PC-9 (cell line): ENCODE data around the gene TMEM45B. TPM values are rescaled to one million over a fixed set of nuclear protein-coding genes. Genes with fewer than 3 reads are reported as not detected.
"Not testable (repeated sequence)": the region's sequence is repeated elsewhere in the genome, so short reads cannot be mapped to it uniquely, and the experiment has no call there.

Source experiments
- BruUV-seq: library from RNA; stranded (reverse); fragments of 400-500 nt; replicated peaks from 2 replicates; lab custom pipeline; 2021; lab: Mats Ljungman, UMichigan
- CTCF ChIA-PET: fragments of 300-600 bp; sonication (Branson Sonifier 250); formaldehyde crosslinking; loops from one replicate; lab custom pipeline; 2022; ENCODE audit warnings: antibody characterized with exemption; lab: Charles Lee
- POLR2A ChIA-PET: fragments of 300-600 bp; sonication (Branson Sonifier 250); formaldehyde crosslinking; loops from one replicate; lab custom pipeline; 2022; ENCODE audit warnings: antibody characterized with exemption; ENCODE audit not compliant: unreplicated experiment; lab: Charles Lee
- DNase-seq, 2 experiments: peaks; one replicate each; pipeline versions ENCODE4 v3.0.0 to v3.0.0-alpha.2; 2015 to 2022; ENCODE audit warnings: mixed read lengths in 1 of 2
- H2AFZ ChIP-seq: fragments of 200-600 bp; sonication (generic); 2 replicates; pipeline ENCODE4 v1.8.1; 2017; ENCODE audit warnings: antibody characterized with exemption
- H3F3A ChIP-seq: fragments of 200-600 bp; sonication (generic); 2 replicates; pipeline ENCODE4 v1.8.1; 2017; ENCODE audit warnings: antibody characterized with exemption, mild to moderate bottlenecking, low read depth; ENCODE audit not compliant: insufficient read depth
- H3K27ac ChIP-seq: fragments of 200-600 bp; sonication (generic); 2 replicates; pipeline ENCODE4 v1.6.1; 2016; ENCODE audit warnings: mixed run types
- H3K27me3 ChIP-seq: fragments of 200-600 bp; sonication (generic); 2 replicates; pipeline ENCODE4 v1.6.1; 2016; ENCODE audit warnings: low read depth, mixed run types; ENCODE audit not compliant: insufficient read depth
- H3K36me3 ChIP-seq: fragments of 200-600 bp; sonication (generic); 2 replicates; pipeline ENCODE4 v1.6.1; 2016; ENCODE audit warnings: low read depth, mixed run types
- H3K4me1 ChIP-seq: fragments of 200-600 bp; sonication (generic); replicated peaks from 2 replicates; pipeline ENCODE4 v1.6.1; 2016; ENCODE audit warnings: mixed run types; ENCODE audit not compliant: insufficient read depth
- H3K4me2 ChIP-seq: fragments of 200-600 bp; sonication (generic); 2 replicates; pipeline ENCODE4 v1.6.1; 2017; ENCODE audit warnings: mixed run types
- H3K4me3 ChIP-seq: fragments of 200-600 bp; sonication (generic); 2 replicates; pipeline ENCODE4 v1.6.1; 2016; ENCODE audit warnings: mixed run types
- H3K79me2 ChIP-seq: fragments of 200-600 bp; sonication (generic); 2 replicates; pipeline ENCODE4 v1.6.1; 2017; ENCODE audit warnings: low read depth, mixed run types
- H3K9me2 ChIP-seq: fragments of 200-600 bp; sonication (generic); 2 replicates; pipeline ENCODE4 v1.8.1; 2017; ENCODE audit warnings: mild to moderate bottlenecking; ENCODE audit not compliant: insufficient read depth
- H3K9me3 ChIP-seq: fragments of 200-600 bp; sonication (generic); 2 replicates; pipeline ENCODE4 v1.8.1; 2016; ENCODE audit warnings: low read depth; ENCODE audit not compliant: insufficient read depth
- H4K20me1 ChIP-seq: fragments of 200-600 bp; sonication (generic); 2 replicates; pipeline ENCODE4 v1.8.1; 2017; ENCODE audit not compliant: insufficient read depth
- CTCF ChIP-seq: fragments of 200-600 bp; sonication (generic); conservative IDR thresholded peaks from 2 replicates; pipeline ENCODE4 v1.6.1; 2017; ENCODE audit warnings: mixed run types, antibody characterized with exemption, mild to moderate bottlenecking, moderate library complexity
- EZH2 ChIP-seq: fragments of 200-600 bp; sonication (generic); IDR thresholded peaks from 2 replicates; pipeline ENCODE4 v1.8.0; 2017; ENCODE audit warnings: antibody characterized with exemption, low read depth
- intact Hi-C: fragments of 100-400 bp; cut with micrococcal nuclease; formaldehyde crosslinking; loops from one replicate; pipeline ENCODE4 v1.10.0; 2022; ENCODE audit not compliant: unreplicated experiment
- total RNA-seq: library from RNA; stranded (reverse); gene quantifications from 2 replicates; pipeline ENCODE4 v1.2.3, GENCODE V29; 2021

Gene TMEM45B
- total RNA-seq, 1 experiment from 2014 or later = 13.3 TPM

- intact Hi-C loops = no loop called here
- no TSS peak for BruUV-seq
- no peak for DNase-seq
Measured at GRCh38 chr11:129792663-129793062, 23.0 kb upstream of the TMEM45B start.

DNA sequence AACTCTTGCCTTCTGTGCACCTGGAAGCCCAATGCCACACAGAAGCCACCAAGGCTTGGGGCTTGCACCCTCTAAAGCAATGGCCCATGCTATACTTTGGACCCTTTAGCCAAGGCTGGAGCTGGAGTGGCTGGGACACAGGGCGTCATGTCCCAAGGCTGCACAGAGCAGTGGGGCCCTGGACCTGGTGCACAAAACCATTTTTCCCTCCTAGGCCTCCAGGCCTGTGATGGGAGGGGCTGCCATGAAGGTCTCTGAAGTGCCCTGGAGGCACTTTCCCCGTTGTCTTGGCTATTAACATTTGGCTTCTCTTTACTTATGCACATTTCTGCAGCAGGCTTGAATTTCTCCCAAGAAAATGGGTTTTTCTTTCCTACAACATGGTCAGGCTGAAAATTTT, 20.6 kb upstream of the TMEM45B start:
- H3K9me2 ChIP-seq = no peaks in the 10 kb centered on the region
- DNase-seq = no peak
- no peaks in the 10 kb centered on the region for H3K27me3 ChIP-seq
- CTCF ChIA-PET = no interaction called here
- intact Hi-C loops = no loop called here
- no peaks in the 10 kb centered on the region for H3F3A ChIP-seq
- no peak overlapping the region for H2AFZ ChIP-seq
- no peaks in the 10 kb centered on the region for H3K79me2 ChIP-seq
- TF ChIP-seq EZH2 = no peak
- TF ChIP-seq CTCF = no peak
- H3K9me3 ChIP-seq = peaks cover 16% of the 10 kb centered on the region; the same call in 1 of the 2 replicates
- POLR2A ChIA-PET = no interaction called here
- peaks cover 4% of the 10 kb centered on the region; the same call in 1 of the 2 replicates for H3K4me1 ChIP-seq
- H3K36me3 ChIP-seq = no peaks in the 10 kb centered on the region
- H4K20me1 ChIP-seq = no peaks in the 10 kb centered on the region
- H3K4me3 ChIP-seq = no peak overlapping the region
- no peak overlapping the region for H3K4me2 ChIP-seq
- BruUV-seq = no TSS peak
- no peak overlapping the region for H3K27ac ChIP-seq

More at GRCh38 chr11:129792663-129793062, 23.0 kb upstream of the TMEM45B start:
- CTCF ChIA-PET = no interaction called here
- H3K36me3 ChIP-seq = no peaks in the 10 kb centered on the region
- TF ChIP-seq CTCF (no peak), EZH2 (no peak)
- H3K4me3 ChIP-seq = no peak overlapping the region
- H3K4me1 ChIP-seq = peaks cover 17% of the 10 kb centered on the region
- H3K9me2 ChIP-seq = no peaks in the 10 kb centered on the region
- H3K4me2 ChIP-seq = no peak overlapping the region
- 0 out of 2 replicates have a peak, but pooled peaks cover 4% of the 10 kb centered on the region for H3F3A ChIP-seq
- H3K9me3 ChIP-seq = peaks cover 8% of the 10 kb centered on the region; the same call in 1 of the 2 replicates
- no peaks in the 10 kb centered on the region for H3K79me2 ChIP-seq
- POLR2A ChIA-PET = no interaction called here
- H2AFZ ChIP-seq = no peak overlapping the region
- no peaks in the 10 kb centered on the region for H3K27me3 ChIP-seq
- H4K20me1 ChIP-seq = no peaks in the 10 kb centered on the region
- no peak overlapping the region for H3K27ac ChIP-seq

GRCh38 chr11:129798212-129798611, 17.4 kb upstream of the TMEM45B start:
- H3K4me2 ChIP-seq = no peak overlapping the region
- H3K4me1 ChIP-seq = peaks cover 6% of the 10 kb centered on the region
- H2AFZ ChIP-seq = no peak overlapping the region
- intact Hi-C loops = no loop called here
- H3K4me3 ChIP-seq = no peak overlapping the region
- no peak for DNase-seq
- H3K27ac ChIP-seq = no peak overlapping the region
- H4K20me1 ChIP-seq = no peaks in the 10 kb centered on the region
- TF ChIP-seq EZH2 = no peak
- no peak for TF ChIP-seq CTCF
- no peaks in the 10 kb centered on the region for H3K79me2 ChIP-seq
- CTCF ChIA-PET = no interaction called here
- H3K9me2 ChIP-seq = no peaks in the 10 kb centered on the region
- POLR2A ChIA-PET = interaction anchor here (0.7 kb wide), 1 partner anchor 849 kb away, joined by 5 read pairs; no protein-coding TSS in a partner anchor
- H3F3A ChIP-seq = no peaks in the 10 kb centered on the region
- peaks cover 16% of the 10 kb centered on the region; the same call in 1 of the 2 replicates for H3K9me3 ChIP-seq
- H3K27me3 ChIP-seq = no peaks in the 10 kb centered on the region
- no peaks in the 10 kb centered on the region for H3K36me3 ChIP-seq
- no TSS peak for BruUV-seq

DNA sequence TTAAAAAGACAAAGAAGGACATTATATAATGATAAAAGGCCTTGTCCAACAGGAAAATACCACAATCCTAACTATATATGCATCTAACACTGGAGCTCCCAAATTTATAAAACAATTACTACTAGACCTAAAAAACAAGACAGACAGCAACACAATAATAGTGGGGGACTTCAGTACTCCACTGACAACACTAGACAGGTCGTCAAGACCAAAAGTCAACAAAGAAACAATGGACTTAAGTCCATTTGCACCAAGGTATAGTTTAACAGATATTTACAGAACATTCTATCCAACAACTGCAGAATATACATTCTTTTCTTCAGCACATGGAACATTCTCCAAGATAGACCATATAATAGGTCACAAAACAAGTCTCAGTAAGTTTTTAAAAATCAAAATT, 15.5 kb upstream of the TMEM45B start:
- DNase-seq, H3F3A ChIP-seq, H3K79me2 ChIP-seq, H3K4me3 ChIP-seq, H3K4me2 ChIP-seq, CTCF ChIA-PET, H3K27me3 ChIP-seq, H4K20me1 ChIP-seq, H3K36me3 ChIP-seq, intact Hi-C loops, H3K27ac ChIP-seq, BruUV-seq, H2AFZ ChIP-seq, H3K9me2 ChIP-seq: not testable (repeated sequence)
- POLR2A ChIA-PET = interaction anchor here (0.7 kb wide), 1 partner anchor 96 kb away, joined by 4 read pairs; no protein-coding TSS in a partner anchor
- Histone ChIP-seq H3K4me1 (peaks cover 20% of the 10 kb centered on the region), H3K9me3 (peaks cover 15% of the 10 kb centered on the region; the same call in 1 of the 2 replicates)
